HT1080 (cell line): Measurements from ENCODE around the gene BNIP1. TPM values are rescaled to one million over a fixed set of nuclear protein-coding genes. Genes with fewer than 3 reads are reported as not detected.

Experiments
- DNase-seq: peaks from one replicate; pipeline ENCODE4 v3.0.0-alpha.2; 2015; ENCODE audit warnings: low read depth
- total RNA-seq: library from RNA; depleted of rRNA; stranded (reverse); fragments of >200 nt; shearing (Covaris generic); gene quantifications from 2 replicates; pipeline ENCODE4 v1.2.3, GENCODE V29; 2014

BNIP1 gene
- total RNA-seq, 1 experiment from 2014 or later: 39.7 TPM

DNA sequence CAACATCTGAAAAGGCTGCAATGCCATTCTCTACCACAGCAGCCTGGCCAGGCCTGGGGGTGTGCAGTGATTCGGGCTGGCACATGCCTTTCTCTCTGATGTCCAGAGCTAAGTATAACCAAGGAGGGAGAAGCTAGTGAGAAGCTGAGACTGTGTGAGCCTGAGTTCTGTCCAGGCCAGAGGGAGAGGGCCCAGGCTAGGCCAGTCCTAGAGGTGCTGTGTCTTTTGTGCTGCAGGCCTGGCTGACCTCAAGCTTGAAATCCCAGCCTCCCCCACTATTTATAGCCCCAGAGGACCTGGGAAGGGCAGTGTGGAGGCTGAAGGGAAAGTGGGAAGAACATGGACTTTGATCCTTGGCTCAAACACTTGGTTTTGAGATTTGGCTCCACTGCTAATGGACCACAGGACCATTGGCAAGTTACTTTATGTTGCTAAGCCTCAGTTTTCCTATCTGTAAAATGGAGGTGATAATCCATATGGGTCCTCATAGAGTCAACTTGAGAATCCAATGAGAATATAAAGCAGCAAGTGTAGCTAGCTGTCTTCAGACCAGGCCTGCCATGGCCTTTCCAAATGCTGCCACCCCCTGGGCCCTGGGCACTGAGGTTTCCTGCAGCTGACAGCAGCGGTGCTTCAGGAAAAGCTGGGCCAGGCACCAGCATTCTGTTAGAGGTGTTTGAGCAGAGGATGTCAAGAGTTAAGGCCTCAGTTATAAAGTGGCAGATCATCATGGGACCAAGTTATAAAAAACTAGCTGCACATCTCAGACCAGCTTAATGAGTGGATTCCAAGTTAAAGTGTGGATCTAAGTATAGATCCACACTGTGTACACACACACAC, 21.1 kb downstream of the BNIP1 start:
- no peak for DNase-seq

DNA sequence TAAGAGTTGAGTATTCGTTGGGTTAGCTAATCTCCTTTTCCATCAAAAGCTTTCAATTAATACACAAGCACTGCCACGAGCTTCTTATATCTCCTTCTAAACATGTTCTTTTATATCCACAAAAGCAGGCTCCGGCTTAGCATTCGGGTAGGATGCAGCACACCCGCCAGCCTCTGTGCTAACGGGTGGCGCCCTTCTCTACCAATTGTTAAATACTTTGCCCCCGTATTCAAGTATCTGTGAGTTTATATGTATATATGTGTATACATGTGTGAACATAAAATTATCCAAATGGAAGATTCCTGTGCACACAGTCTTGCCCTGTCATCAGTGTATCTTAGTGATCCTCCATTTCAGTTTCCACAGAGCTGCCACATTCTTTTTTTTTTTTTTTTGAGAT, 27.8 kb downstream of the BNIP1 start:
- DNase-seq: no peak

DNA sequence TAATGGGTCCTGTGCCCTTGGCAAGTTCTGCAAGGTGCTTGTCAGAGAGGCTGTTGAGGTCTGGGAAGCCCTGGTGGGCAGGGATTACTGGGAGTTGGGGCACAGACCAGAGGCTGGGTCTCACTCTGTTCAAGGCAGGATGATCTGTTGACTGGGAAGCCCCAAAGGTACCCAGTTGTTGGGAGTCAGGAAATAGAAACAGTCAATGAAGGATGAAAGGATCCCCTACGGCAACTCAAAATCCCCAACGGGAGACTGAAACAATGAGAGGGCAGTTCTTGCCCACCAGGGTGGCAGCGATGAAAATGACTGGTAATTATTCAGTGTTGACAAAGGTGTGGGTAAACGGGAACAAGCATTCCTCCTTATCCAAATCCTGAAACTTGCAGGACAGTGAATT, 31.2 kb downstream of the BNIP1 start:
- DNase-seq: no peak

DNA sequence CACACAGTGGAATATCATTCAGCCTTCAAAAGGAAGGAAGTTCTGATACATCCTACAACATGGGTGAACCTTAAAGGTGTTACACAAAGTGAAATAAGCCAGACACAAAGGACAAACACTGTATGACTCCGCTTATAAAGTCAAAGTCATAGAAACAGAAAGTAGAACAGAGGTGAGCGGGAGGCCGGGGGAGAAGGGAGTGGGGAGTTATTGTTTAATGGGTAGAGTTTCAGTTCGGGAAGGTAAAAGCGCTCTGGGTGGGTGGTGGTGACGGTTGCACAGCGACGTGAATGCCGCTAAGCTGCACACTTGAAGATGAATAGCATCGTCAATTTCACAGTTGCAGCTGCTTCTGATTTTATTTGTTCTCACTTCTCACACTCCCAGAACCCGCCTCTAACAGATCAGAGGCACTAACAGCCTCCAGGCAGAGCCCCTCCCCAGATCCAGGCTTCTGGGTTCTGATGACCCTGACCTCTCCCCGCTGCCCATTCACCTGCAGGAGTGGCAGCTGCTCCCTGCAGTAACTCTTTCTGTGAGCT, 34.1 kb downstream of the BNIP1 start:
- DNase-seq: no peak

DNA sequence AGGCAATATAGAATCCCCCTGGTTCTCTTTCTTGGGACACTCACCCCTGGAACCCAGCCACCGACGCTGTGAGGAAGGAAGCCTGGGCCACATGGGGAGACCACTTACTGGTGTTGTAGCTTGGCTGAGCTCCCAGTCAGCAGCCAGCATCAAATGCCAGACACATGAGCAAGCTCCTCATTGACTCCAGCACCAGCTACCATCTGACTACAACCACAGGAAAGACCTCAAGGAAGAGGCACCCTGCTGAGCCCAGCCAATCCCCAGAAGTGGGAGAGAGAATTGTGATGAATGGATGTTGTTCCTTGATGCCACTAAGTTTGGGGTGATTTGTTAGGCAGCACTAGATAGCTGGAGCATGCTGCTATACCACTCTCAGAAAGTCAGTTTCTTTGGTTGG, 36.0 kb downstream of the BNIP1 start:
- peak; percentile 88 for DNase-seq

DNA sequence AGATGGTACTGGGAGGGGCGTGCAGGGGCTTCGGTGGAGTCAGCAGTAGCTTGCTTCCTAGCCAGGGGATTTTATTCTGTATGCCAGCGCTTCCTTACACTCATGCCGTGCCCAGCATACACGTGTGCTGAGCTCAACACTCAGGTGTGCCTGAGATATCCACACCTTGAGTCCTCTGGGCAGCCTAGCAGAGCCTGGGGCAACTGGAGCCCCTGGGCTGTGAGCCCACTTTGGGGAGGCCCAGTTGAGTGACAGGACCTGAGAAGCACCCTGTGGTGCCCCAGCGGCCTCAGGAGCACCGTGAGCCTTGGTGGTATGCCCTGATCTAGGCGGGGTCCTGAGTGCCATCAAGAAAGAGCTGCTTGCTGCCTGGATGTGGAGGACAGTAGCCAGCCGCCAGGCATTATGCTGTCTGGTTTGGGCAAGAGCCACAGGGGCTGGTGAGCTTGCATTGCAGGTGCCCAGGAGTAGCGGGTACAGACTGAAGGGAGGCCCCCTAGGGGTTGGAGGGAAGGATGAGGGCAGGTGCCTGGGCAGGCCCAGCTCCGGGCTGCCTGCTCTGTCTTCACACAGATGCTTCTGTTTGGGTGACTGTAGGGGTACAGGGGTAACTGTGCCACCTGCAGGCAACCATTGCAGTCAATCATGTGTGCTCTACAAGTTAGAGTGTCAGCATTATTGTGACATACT, 42.9 kb downstream of the BNIP1 start:
- DNase-seq: no peak

DNA sequence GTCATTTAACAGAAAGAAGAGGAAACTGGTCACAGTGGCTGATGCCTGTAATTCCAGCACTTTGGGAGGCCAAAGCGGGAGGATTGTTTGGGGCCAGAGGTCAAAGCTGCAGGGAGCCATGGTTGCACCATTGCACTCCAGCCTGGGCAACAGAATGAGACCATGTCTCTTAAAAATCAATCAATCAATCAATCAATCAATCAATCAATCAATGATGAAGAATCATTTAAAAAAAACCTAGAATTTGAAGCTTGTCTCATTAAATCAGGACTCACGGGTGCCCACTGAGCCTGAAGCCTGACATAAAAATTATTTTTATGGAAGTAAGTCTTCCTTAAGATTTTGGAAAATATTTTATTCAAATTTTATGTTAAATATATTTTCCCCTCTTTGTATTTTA, 43.9 kb downstream of the BNIP1 start:
- DNase-seq: no peak

DNA sequence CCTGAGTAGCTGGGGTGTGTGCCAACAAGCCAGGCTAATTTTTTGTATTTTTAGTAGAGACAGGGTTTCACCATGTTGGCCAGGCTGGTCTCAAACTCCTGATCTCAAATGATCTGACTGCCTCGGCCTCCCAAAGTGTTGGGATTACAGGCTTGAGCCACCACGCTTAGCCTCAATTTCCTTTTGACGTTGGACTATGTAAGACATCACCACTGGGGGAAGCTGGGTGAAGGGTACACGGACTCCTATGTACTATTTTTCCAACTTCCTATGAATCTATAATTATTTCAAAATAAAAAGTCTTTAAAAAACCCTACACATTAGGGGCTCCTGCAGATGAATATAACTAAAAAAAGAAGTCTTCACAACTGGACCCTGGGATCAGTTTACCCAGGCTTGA, 46.7 kb downstream of the BNIP1 start:
- no peak for DNase-seq

DNA sequence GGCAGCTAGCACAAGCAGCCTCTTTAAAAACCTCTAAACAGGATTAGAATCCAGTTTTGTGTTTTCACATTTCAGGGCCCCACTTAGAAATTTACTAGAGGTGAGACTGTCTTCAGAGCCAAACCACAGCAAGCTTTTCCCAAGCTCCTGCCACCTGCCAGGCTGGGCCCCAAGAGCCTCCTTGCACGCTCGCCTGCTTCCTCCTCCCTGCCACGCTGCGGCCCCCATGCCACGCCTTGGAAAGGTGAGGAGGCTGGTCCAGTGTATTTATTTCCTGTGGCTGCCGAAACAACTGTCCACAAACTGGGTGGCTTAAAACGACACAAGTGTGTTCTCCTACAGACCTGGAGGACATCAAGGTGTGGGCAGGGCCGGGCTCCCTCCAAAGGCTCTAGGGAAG, 47.2 kb downstream of the BNIP1 start:
- no peak for DNase-seq

DNA sequence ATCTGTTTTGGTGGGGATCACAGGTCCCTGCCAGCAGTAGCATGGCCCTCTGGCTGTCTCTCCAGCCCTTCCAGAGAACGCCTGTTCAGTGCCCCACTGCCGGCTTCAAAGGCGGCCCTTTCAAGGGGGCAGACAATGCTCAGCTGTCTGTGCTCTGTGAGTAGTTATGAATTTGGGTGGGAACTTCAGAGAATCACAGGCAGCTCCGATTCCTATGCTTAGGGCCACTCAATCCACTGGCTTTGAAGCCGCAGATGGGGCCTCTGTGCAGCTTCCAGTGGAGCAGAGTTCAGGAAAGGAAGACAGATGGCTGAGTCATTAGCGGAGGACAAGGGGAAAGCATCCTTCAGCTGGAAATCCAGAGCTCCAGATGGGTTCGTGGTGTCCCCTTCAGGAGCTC, 48.2 kb downstream of the BNIP1 start:
- DNase-seq: no peak

DNA sequence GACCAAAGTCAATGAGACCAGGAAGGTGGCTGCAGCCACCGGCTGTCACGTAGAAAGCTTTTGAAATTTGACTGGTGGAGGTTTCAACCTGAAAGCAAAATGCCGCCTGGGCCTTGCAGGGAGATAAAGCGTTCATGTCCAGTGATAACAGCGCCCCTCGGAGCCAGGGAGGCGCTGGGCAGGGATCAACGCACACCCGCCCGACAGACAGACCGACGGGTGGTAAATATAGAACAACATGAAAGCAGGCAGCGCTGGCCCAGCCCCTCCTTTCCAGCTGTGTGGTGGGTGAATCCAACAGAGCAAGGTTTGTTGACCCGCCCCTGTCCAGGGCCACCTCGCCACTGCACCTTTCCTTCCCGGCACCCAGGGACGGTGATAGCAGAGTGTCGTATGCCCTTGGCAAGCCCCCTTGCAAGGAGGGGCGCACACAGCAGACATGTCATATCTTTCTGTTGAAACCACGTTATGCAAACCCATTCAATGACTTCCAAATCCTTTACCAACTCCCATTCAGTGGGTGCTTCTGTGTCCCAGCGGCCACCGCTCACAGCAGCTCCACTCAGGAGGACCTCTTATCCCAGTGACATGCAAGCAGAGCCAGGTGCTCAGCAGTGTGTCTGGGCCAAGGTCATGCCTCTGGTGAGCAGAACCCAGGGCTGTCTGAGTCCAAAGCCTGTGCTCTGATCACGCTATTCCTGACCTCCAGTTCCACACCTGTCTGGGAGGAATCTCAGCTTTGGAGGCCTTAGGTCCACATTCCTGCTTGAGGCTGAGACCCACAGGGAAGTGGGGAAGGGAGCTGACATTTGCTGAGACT, 52.0 kb downstream of the BNIP1 start:
- DNase-seq: no peak

DNA sequence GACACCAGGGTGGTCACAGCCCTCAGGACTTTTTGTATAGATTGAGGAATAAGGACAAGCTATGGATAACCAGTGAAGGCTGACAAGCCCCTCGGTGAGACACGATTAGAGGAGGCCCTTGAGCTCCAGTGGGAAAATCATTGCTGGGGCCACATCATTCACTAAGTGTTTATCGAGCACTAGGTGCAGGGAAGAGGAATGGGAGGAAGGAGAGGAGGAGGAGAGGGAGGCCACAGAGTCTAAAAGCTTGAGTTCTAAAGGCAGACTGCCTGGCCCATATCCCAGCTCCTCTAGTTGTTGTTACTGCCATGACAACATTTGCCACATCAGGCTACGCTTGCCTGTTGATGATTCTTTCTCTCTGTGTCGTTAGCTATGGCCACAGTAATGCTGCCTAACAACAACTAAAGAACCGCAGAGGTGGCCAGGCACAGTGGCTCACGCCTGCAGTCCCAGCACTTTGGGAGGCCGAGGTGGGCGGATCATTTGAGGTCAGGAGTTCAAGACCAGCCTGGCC, 53.1 kb downstream of the BNIP1 start:
- peak; percentile 9 for DNase-seq

DNA sequence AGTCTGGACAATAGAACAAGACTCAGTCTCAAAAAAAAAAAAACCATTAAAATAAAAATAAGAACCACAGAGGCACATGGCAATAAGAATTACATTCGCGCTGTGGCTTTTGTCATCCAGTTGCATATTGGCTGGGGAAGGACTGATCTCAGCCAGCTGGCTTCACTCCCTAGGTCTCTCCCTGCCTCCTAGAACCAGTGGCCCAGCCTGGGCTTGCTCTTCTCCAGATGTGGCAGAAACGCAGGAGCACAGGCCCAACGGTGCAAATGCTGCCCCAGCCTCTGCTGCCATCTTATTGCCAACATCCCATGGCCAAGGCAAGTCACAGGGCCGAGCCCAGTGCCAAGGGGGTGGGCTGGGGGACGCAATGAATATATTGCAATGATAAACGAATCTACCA, 53.7 kb downstream of the BNIP1 start:
- no peak for DNase-seq

DNA sequence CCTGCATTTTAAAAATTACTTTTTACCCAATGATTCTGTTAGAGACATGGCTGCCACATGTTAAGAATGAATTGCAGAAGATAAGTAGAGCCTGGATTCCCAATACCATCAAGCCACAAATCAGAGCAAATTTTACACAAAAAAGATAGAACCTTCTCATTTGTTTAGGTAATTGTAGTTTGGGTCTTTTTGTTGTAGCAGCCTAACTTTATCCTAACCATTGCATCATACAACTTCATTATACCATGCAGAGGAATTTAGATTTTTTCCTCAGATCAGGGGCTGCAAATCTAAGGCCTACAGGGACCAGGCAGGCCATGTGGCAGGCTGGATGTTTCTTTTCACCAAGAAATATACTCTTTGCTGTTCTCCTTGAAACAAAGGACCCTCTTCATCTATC, 56.0 kb downstream of the BNIP1 start:
- DNase-seq: no peak

DNA sequence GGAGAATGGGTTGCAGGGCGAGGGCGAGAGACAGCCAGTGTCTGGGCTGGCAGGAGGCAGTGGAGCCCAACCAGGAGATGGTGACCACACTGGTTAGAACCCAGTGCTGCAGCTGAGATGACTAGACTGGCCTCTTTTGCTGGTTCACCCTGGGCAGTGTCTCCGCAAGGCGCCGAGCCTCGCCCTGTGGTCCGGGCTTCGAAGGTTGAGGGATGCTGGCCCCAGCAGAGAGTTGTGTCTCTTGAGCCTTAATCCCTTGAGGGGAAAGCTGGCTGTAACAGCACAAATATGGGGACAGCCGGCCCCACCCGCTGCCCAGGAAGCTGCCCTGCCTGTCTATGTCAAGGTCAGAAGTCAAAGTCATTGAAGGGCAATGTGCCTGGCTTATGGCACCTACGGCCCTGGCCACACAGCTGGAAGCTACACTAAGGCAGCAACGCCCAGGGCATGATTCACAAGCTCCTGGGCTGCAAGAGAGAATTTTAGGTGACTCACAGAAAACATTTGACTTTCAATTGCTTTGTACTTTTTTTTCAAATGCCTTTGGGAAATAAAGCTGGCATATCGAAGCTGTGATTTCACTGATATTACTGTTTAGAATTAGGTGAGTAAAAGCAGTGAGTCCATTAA, 57.4 kb downstream of the BNIP1 start:
- DNase-seq: peak; percentile 88

DNA sequence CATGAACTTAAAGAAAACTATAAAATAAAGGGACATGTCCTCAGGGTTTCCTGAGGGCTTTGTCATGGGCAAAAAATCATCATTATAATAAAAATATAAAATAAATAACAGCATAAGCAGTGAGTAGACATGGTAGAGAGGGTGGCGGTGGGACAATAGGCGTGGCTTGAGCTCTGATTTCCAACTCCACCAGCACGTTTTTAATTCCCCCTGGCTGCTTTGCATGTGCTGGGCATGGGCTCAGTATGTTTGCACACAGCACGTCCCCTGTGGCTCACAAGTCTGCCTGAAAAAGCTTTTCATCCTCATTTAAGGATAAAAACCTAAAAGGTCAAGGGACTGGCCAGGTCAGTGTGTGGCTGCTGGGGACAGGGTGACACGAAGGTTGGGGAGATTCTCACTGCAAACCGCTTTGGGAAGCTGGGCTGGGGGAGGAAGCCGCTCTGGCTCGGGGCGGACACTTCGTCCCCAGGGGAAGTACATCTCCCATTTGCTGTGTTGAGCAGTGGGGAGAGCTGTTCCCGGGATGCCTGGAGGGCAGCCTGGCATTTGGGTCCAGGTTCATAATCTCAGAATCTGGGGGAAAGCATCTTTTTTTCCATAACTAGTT, 58.0 kb downstream of the BNIP1 start:
- DNase-seq: no peak

DNA sequence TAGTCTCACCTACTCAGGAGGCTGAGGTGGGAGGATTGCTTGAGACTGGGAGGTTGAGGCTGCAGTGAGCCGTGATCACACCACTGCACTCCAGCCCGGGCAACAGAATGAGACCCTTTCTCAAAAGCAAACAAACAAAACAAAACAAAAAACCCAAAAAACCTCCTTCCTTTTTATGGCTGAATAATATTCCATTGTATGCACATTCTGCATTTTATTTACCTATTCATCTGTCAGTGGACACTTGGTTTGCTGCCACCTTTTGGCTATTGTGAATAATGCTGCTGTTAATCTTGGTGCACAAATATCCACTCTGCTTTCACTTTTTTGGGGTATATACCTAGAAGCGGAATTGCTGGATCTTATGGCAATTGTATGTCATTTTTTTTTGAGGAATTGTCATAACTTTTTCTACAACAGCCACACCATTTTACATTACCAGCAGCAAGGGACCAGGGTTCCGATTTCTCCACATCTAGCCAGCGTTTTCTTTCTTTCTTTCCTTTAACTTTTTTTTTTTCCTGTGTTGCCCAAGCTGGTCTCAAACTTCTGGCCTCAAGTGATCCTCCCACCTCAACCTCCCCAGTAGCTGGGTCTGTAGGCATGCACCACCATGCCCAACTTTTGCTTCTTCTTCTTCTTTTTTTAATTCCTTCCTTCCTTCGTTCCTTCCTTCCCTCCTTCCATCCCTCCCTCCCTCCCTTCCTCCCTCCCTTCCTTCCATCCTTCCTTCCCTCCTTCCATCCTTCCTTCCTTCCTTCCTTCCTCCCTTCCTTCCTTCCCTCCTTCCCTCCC, 60.1 kb downstream of the BNIP1 start:
- DNase-seq: peak; percentile 28

DNA sequence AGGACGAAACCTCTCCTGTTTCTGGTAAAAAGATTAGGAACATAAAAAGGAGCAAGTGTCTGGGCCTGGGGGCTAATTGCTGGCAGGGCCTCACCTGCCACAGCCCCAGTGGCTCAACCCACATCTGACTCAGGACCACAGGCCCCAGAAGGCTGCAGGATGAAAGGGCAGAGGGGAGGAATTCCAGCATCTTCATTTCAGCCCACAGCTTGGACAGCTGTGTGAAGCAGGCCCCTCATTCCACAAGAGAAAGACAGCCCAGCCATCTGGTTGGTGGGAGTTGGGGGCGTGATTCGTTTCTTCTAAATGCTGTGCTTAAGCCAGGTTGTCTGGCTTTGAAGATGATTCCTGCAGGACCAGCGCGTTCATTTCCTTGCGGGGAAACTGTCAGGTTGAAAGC, 61.6 kb downstream of the BNIP1 start:
- no peak for DNase-seq

DNA sequence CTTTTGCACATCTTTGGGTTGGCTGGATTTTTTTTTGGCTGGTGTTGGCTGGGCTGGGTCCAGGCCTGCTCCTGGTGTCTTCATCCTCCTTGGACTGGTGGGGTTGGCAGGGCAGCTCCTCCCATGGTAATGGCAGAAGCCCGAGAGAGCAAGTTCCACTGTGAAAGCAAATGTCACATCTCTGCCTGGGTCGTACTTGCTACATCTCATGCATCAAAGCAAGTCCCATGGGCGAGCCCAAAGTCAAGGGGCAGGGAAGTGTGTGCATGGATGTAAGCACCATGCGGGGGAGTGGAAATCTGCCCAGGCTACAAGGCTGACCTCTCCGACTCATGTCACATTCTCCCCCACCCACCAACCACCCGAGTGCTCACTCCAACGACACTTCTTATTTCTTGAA, 64.0 kb downstream of the BNIP1 start:
- no peak for DNase-seq

DNA sequence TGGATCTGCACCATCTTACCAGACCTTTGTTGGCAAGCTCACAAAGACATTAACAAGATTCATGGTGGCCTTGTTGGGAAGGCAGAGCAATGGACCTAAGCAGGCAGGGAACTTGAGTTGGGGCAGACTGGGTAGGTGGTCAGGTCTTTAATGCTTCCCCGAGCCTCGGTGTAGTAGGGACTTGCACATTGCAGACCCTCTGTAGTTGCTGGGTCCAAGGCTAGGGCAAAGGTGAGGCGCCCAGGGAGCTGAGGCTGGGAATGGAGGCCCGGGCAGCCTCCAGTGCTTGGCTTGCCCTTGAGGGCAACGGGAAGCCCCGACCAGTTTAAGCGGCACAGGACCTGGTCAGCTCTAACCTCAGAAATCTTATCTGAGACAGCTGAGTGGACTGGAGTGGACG, 66.5 kb downstream of the BNIP1 start:
- DNase-seq: no peak
